IPS-NIHi7 (cell line): ENCODE results near the gene RAB27B.

Experiments
- DNase-seq: peaks from one replicate; pipeline ENCODE4 v3.0.0; 2012; ENCODE audit warnings: mixed read lengths; ENCODE audit errors: extremely low spot score

RAB27B gene

GRCh38 chr18:54867131-54867530 is 38.9 kb downstream of the RAB27B start:
- DNase-seq = no peak

DNA sequence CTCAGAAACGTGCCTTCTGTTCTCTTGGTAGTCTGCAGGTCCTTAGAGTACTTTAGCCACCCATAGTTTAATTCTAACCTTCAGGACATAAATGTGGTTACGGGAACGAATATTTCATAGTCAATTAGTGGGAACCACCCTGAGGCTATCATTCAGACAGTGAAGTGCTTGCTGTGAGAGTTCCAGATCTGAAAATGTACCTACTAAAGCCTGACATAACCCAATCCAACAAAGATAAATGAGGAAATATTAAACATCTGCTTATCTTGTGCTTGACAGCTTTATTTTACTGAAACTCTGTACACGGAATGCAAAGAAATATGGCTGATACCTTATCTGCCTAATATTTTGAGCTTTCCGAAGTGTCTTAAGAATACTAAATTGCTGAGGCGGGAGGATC is 43.0 kb downstream of the RAB27B start:
- DNase-seq = no peak

GRCh38 chr18:54872681-54873080 is 44.4 kb downstream of the RAB27B start:
- DNase-seq = no peak

DNA sequence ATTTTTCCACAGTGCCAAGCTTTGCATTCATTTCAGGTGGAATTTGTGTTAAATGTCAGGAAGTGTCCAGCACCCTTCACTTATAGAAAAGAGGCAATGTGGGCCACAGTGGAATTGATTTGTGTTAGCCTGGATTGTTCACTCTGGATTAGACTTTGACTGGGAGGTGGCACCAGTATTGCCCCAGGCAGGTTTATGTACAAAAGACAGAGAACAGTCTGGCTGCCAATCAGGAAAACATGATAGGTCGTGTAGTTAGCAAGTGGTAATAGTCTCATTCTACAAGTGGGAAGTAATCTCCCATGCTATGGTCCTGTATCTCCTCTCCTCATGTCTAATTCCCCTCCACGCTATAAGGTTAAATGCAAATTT is 45.6 kb downstream of the RAB27B start:
- DNase-seq = no peak

- DNase-seq = no peak
Measured at GRCh38 chr18:54875063-54875462, 46.8 kb downstream of the RAB27B start.

DNA sequence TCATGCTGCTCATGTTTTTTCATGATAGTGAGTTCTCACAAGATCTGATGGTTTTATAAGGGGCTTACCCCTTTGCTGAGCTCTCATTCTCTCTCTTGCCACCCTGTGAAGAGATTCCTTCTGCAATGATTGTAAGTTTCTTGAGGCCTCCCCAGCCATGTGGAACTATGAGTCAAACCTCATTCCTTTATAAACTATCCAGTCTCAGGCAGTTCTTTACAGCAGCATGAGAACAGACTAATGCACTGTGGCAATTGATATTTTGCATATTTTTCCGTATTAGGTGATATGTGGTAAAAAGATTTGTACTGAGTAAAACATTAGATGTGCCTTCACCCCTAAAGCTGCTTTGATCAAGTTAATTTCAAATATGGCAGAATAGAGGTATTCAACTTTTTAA is 48.8 kb downstream of the RAB27B start:
- no peak for DNase-seq

GRCh38 chr18:54878159-54878622 is 49.9 kb downstream of the RAB27B start:
- DNase-seq = no peak

GRCh38 chr18:54878659-54879358 is 50.5 kb downstream of the RAB27B start:
- no peak for DNase-seq

DNA sequence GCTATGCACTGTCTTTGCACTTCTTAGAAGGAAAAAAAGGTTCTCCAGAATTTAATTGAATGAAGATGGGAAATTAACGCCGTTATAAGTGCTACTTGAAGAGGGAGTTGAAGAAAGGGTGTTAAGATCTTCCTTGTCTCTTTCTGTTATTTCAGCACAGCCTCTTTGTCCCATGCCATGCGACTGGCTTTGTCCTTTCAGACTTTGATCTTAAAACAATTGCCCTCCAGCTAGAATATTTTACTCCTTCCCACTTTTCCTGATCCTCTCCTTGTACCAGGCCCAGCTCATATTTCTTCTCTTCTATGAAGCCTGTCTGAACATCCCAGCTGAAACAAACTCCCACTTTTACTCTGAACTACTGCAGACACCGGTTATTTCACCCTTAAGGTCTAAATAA is 51.4 kb downstream of the RAB27B start:
- DNase-seq = no peak

- peak; percentile 16 for DNase-seq
Measured at GRCh38 chr18:54880395-54881105, 52.3 kb downstream of the RAB27B start.

DNA sequence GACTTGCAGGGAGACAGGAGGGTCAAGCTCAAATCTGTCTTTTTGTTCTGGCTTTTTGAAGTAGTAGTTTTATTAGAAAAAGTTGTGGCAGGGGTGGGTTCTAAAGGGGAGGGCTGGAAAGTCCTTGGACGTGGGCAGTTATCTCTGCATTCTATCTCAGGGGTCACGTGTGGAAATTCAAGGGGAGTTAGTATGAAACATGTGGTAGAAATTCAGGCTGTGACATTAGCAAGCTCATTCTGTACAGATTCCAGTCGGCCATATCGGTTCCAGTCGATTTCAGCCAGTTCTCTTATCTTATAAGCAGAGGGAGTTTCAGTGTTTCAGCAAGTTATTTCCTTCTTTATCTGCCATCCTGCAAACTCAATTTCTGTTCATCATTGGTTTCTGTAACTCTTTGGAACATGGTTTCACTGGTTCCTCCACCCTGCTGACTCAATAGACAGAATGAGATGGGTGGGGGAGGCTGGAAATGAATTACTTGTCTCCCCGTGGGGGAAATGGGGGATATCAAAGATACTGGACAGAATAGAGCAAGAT is 53.0 kb downstream of the RAB27B start:
- DNase-seq = no peak

DNA sequence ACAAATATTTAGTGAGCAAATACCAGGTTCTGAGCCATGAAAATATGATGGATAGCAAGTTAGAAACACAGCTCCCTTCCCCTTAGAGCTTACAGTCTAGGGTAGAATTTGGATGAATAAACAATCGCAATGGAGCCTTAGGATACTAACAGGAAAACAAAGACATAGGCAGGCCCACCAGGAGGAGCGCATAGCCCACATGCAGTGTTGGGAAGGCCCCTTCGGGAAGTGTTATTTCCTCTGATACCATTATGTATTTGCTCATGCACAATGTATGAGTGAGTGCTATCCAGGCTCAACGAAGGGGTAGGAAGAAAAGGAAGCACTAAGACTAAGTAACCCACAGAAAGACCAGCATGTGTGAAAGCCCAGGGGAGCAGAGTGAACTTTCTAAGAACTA is 54.0 kb downstream of the RAB27B start:
- DNase-seq = no peak

- no peak for DNase-seq
Measured at GRCh38 chr18:54883816-54884604, 55.7 kb downstream of the RAB27B start.

DNA sequence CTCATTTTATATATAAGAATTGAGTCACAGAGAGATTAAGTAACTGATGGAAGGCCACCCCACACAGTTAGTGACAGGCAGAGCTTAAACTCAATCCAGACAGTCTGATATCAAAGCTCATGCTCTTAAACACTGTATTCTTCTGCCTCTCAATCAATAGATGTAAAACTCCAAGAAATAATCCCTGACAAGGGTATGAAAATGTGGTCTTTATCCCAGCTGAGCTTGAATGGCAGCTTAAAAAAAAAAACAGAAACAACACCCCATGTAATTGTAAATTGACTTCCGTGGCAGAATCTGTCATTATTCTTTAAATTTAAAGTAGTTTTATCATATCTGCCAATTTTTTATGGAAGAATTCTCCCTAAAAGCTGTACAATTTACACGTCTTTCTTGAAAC is 60.1 kb downstream of the RAB27B start:
- no peak for DNase-seq

GRCh38 chr18:54888933-54889332 is 60.7 kb downstream of the RAB27B start:
- no peak for DNase-seq

- no peak for DNase-seq
Measured at GRCh38 chr18:54899500-54899899, 71.2 kb downstream of the RAB27B start.

DNA sequence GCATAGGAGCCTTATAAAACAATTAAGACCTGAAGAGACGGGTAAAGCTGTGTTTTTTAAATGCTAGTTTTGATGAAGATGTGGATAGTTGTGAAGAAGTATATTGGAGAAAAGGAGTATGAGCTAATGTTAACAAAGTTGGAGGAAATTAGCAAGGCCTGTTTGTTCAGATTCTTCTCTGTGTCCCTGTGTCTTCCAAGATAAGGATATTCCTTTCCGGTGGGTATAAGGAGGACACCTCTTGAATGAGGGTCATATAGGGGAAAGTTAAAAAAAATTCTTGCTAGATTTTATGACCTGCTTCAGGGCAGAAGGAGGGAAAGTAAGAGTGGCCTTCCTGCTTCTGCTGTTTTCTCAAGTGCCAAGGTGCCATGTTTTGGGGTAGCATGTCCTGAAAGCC is 72.0 kb downstream of the RAB27B start:
- no peak for DNase-seq

GRCh38 chr18:54904581-54904980 is 76.3 kb downstream of the RAB27B start:
- DNase-seq = no peak

- DNase-seq = no peak
Measured at GRCh38 chr18:54905629-54906028, 77.4 kb downstream of the RAB27B start.

DNA sequence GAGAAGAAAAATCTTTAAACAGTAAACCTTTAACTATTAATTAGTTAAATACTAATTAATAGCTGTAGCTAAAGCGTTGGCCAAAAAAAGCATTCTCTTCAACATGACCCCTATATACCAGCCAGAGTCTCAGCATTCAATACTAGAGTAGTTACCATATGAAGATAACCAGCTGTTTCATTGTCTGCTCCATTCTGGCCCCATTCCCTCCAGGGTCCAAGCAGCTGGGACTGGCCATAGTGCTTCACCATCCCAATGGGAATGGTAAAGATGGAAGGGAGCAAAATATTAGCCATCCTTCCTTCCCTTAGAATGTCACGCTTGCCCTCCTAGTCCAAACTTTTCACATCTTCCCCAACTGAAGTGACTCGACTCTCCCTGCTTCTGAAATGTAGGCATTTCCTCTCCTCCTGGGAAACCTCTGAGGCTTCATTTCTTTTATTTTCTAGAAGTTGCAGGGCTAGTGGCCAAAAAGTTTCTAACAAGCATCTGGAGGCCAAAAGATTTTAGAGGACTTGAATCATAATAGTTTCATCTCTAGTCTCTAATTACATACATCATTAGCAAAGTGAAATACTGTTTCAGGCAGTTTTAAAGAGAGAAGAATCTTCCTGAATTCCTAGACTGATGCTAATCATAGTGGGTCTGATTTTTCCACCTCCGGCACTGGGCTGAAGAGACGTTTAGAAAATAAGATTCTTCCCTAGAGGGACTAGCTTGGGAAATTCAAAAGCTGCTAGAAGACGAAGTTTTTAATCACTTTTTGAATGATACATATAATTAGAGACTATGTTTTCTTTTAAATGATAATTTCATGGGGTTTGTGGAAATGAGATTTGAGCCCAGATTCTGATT is 78.3 kb downstream of the RAB27B start:
- no peak for DNase-seq

DNA sequence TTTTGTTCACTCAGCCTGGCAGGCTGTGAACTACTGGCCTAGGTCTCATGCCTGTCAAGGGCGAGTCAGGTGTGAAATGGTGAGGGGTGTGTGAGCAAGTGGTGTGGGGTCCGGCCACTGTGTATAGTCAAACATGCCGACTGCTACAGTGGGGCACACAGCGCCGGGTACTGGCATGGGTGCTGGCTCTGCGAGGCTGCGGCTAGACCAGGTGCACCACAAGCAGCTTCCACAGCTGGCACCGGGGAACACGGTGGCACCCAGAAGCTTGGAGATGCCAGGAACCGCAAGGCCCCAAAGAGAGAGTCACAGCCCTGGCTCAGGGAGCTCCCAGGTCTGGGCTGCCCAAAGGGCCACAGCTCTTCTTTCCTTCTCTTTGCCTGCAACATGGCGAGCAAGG is 81.3 kb downstream of the RAB27B start:
- DNase-seq = no peak
